ENCODE data around the gene FCRL6. TPM values are rescaled to one million over a fixed set of nuclear protein-coding genes. Genes with fewer than 3 reads are reported as not detected.

FCRL6 gene
- total RNA-seq, 1 experiment from 2014 or later: 1.5 TPM

DNA sequence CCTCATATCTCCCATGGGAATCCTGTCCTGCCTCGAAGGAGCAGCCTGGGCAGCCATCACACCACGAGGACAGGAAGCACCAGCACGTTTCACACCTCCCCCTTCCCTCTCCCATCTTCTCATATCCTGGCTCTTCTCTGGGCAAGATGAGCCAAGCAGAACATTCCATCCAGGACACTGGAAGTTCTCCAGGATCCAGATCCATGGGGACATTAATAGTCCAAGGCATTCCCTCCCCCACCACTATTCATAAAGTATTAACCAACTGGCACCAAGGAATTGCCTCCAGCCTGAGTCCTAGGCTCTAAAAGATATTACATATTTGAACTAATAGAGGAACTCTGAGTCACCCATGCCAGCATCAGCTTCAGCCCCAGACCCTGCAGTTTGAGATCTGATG, 33.2 kb downstream of the FCRL6 start:
- DNase-seq (ENCODE audit: low read depth): no peak

GRCh38 chr1:159835862-159836525, 33.8 kb downstream of the FCRL6 start:
- no peak for DNase-seq (ENCODE audit: low read depth)

GRCh38 chr1:159838715-159839114, 36.6 kb downstream of the FCRL6 start:
- DNase-seq (ENCODE audit: low read depth): no peak

DNA sequence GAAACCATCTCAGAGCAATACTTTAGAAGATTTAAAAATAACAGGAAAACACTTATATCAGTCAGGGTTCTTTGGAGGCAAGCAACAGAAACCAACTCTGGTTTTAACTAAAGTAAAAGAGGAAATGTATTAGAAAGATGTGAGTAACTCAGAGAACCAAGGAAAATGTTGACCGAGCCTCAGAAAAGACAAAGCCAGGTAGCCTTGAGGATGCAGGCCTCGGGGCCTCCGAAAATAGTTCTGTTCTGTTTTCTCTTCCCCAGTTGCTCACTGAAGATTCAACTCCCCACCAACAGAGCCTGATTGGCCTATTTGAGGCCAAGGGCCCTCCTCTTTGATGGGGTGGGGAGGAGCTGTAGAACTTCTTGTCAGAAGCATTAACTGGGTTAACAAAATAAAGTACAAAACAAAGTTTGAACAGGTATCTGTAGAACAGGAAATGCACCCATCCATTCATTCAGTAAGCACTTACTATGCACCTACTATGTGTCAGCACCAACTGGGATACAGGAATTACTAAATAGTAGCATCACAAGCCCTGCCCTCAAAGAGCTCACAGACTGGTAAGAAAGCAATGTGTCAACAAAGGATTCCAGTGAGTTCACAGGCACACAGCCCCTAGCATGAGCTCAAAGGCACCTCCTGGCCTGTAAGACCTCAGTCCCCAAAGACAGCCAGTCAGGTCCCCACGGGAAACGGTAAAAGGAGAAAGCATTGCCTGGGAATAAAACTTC, 37.1 kb downstream of the FCRL6 start:
- no peak for DNase-seq (ENCODE audit: low read depth)

GRCh38 chr1:159841749-159842148, 39.6 kb downstream of the FCRL6 start:
- DNase-seq (ENCODE audit: low read depth): no peak

DNA sequence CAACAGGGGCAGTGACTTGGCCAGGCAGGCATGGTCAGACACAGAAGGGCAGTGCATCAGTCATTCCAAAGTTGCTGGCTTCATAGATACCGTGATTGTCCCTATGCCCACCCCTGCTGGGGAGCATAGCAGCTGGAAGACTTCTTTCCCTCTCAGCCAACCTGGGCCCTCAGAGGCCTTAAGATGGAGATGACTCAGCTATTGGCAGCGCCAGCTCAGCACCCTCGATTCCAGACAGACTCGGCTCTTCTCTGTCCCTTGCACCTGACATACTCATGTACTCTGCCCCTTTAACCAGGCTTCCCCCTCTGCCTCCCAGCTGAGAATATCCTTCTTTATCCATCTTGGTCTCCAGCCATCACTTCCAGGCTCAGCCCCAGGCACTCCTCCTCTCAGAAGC, 41.3 kb downstream of the FCRL6 start:
- peak; percentile 72 for DNase-seq (ENCODE audit: low read depth)

GRCh38 chr1:159845751-159846629, 43.8 kb downstream of the FCRL6 start:
- DNase-seq (ENCODE audit: low read depth): no peak

- no peak for DNase-seq (ENCODE audit: low read depth)
These were observed 45.1 kb downstream of the FCRL6 start for GRCh38 chr1:159847231-159847630.

DNA sequence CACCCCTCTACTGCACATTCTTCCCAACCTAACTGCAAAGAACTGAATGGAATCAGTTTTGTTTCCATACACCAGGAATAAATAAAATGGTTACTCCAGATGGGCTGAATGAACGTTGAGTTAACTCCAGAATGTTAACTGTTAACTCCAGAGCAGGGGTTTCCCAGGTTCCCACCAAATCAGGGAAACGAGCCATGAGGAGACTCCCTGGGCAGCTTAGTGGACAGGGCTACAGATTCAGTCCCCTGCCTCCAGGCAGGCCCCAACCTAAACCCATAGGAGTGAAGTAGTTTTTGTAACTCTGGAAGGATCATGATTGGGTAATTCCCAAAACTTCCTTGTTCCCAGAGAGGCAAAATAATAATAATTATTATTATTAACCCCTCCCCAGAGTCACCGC, 46.2 kb downstream of the FCRL6 start:
- no peak for DNase-seq (ENCODE audit: low read depth)

DNA sequence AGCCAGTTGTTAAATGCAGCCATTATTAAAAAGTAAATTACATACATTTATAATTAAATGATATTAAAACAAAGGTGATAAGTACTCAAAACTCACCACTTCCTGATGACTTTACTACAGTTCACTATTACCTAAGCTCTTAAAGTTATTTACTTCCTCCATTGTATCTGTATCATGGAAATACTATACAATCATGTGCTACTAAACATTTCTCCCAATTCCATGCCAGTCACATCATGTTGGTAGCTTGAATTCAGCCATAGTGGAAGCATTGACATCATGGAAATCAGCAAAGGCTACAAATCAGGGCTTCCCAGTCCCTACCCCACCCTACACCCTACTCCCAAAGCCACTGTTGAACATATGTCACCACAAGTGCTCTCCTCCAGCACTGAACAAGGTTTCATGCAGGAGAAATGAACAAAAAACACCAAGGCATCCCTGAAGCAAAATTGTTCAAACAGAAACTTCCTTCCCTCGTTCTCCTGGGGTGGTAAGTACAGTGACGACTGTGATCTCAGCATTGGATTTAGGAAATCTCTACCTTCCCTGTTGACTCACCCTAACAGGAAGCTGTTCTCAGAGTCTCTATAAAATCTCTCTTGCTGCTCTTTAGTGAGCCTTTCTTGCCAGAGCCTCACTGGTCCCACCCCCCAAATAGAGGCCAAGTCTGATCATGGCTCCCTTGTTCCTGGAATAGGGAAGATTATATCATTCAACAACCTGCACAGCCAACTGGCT, 47.6 kb downstream of the FCRL6 start:
- peak; percentile 89 for DNase-seq (ENCODE audit: low read depth)

- no peak for DNase-seq (ENCODE audit: low read depth)
These were observed 49.2 kb downstream of the FCRL6 start for GRCh38 chr1:159851407-159851806.

GRCh38 chr1:159853417-159854115, 51.4 kb downstream of the FCRL6 start:
- peak; percentile 57 for DNase-seq (ENCODE audit: low read depth)

DNA sequence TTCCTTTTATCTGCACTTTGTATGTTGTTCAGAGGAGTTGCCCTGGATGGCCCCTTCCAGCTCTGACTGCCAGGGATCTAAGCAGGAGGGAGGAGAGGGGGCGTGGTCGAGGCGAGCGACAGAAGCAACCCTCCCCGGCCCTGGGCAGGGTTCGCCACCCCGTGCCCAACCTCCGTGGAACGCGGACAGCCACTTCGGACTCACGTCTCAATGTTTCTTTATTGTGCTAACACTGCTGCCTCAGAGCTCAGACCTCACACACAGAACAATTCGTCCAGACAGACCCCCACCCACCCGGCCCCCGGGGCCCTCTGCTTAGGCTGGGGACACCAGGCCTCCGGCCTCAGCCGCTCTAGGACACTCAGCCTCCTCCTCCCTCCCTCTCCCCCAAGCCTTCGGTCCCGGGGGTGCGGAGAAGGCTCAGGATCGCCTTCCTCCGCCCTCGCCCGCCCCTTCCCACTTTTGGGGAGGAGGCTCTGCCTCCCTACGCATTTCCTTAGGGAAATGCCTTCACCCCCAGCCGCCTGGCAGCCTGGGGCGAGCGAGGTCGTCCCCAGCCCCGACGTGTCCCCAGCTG, 52.0 kb downstream of the FCRL6 start:
- peak; percentile 82 for DNase-seq (ENCODE audit: low read depth)

- peak; percentile 89 for DNase-seq (ENCODE audit: low read depth)
These were observed 52.6 kb downstream of the FCRL6 start for GRCh38 chr1:159854693-159855192.

- DNase-seq (ENCODE audit: low read depth): no peak
These were observed 53.5 kb downstream of the FCRL6 start for GRCh38 chr1:159855709-159856108.

- DNase-seq (ENCODE audit: low read depth): peak; percentile 47
These were observed 54.4 kb downstream of the FCRL6 start for GRCh38 chr1:159856576-159856975.

- no peak for DNase-seq (ENCODE audit: low read depth)
These were observed 55.7 kb downstream of the FCRL6 start for GRCh38 chr1:159857889-159858288.

GRCh38 chr1:159859767-159860322, 57.7 kb downstream of the FCRL6 start:
- DNase-seq (ENCODE audit: low read depth): no peak

DNA sequence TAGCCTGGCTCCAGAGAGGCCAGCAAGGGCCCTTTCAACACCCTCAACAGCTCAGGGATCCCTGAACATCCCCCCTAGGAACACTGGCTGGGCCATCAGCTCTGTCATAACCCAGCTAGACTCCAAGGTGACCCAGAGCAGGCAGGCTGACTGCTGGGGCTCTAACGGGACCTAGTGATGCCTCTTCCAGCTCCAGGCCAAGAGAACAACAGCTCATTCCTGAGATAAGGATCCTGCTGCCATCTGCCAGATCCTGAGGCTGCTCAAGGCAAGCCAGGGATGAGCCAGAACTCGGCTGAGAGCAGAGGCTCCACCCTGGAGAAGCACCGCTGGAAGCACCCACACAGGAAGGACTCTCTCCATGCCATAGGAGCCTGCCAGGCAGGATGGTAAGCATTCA, 58.3 kb downstream of the FCRL6 start:
- DNase-seq (ENCODE audit: low read depth): no peak

GRCh38 chr1:159861218-159861617, 59.1 kb downstream of the FCRL6 start:
- no peak for DNase-seq (ENCODE audit: low read depth)
